ENCODE results near the gene TGM3. TPM values are rescaled to one million over a fixed set of nuclear protein-coding genes. Genes with fewer than 3 reads are reported as not detected.

Gene TGM3
- total and polyA plus RNA-seq, 2 of the 4 experiments (the other 2 are of a cell fraction): not detected

- no peak overlapping the region for H3K18ac ChIP-seq (ENCODE audit: low read depth, low read length)
- no TSS peak for BruUV-seq (replicated peaks)
- no peak overlapping the region for H4K91ac ChIP-seq (ENCODE audit: insufficient read depth, low read depth, low read length)
- H3K4me1 ChIP-seq (ENCODE audit: control insufficient read depth, insufficient read depth, low read length): no peaks in the 10 kb centered on the region
- H2BK15ac ChIP-seq (ENCODE audit: low read depth, low read length): no peak overlapping the region
- no peak for ATAC-seq (ENCODE audit: low read depth)
- H3K27ac ChIP-seq (ENCODE audit: insufficient read depth, low read length): no peak overlapping the region
- WGBS, 2 experiments (ENCODE audit: extremely low coverage in 2 of 2, insufficient read length in 1 of 2): no CpG with 5 or more reads among the region's 1 CpG
- no peaks in the 10 kb centered on the region for H4K20me1 ChIP-seq (ENCODE audit: insufficient read depth, low read length)
- H2BK20ac ChIP-seq (ENCODE audit: low read depth, low read length): no peak overlapping the region
- H3K79me1 ChIP-seq (ENCODE audit: low read depth in 1 of 2, low read length in 2 of 2): no peaks in the 10 kb centered on the region
- no peak overlapping the region for H3K4ac ChIP-seq (ENCODE audit: low read depth, low read length)
- H3K9me3 ChIP-seq (ENCODE audit: control insufficient read depth, insufficient read depth, low read length): no peaks in the 10 kb centered on the region
- no peak overlapping the region for H3K9ac ChIP-seq (ENCODE audit: low read depth, low read length)
- H2AK9ac ChIP-seq (replicated peaks; ENCODE audit: low read depth, low read length, poor library complexity): no peak overlapping the region
- ChIA-PET POLR2A (ENCODE audit: unreplicated experiment) (no interaction called here), CTCF (interaction anchor here (0.9 kb wide), 1 partner anchor 16 kb away, joined by 3 read pairs; no protein-coding TSS in a partner anchor)
- no peak overlapping the region for H3K14ac ChIP-seq (replicated peaks; ENCODE audit: low read depth, low read length)
- in situ Hi-C loops (cut with MboI; ENCODE audit: low sequenced_read_pairs): no loop called here
- H3K23ac ChIP-seq (ENCODE audit: low read depth, low read length): no peak overlapping the region
- DNase-seq: no peak
- intact Hi-C loops (cut with micrococcal nuclease): no loop called here
- H4K5ac ChIP-seq (ENCODE audit: low read depth, low read length): no peak overlapping the region
- no peak overlapping the region for H3K56ac ChIP-seq (ENCODE audit: extremely low read depth, insufficient read depth, low read length)
- H3K36me3 ChIP-seq (ENCODE audit: control insufficient read depth, insufficient read depth, low read length): no peaks in the 10 kb centered on the region
- no peaks in the 10 kb centered on the region; the same call in 1 of the 2 replicates for H3K27me3 ChIP-seq (ENCODE audit: control insufficient read depth, insufficient read depth, low read length)
- TF ChIP-seq ELK1 (IDR thresholded peaks at IDR 0.05; ENCODE audit: borderline replicate concordance, low read depth, low read length) (no peak), RCOR1 (IDR thresholded peaks at IDR 0.05; ENCODE audit: insufficient replicate concordance, low read length) (no peak)
- H3K4me3 ChIP-seq (ENCODE audit: insufficient read depth, low read depth, low read length): no peak overlapping the region
- no peak overlapping the region for H4K8ac ChIP-seq (ENCODE audit: low read depth in 2 of 2, low read length in 2 of 2)
- no peak overlapping the region for H2AFZ ChIP-seq (replicated peaks; ENCODE audit: low read length, poor library complexity)
- no peak overlapping the region for H2BK5ac ChIP-seq (ENCODE audit: low read depth, low read length, poor library complexity, severe bottlenecking)
- H3K9me1 ChIP-seq (ENCODE audit: insufficient read depth, low read length): no peaks in the 10 kb centered on the region
- dilution Hi-C loops (cut with HindIII; ENCODE audit: low sequenced_read_pairs, unreplicated experiment): no loop called here
- H2AK5ac ChIP-seq (ENCODE audit: low read depth, low read length): no peak overlapping the region
- H2BK120ac ChIP-seq (ENCODE audit: low read depth, low read length): no peak overlapping the region
- no peak overlapping the region for H3K4me2 ChIP-seq (ENCODE audit: low read depth, low read length)
These were observed 72.8 kb downstream of the TGM3 start for GRCh38 chr20:2368621-2369020.
